ENCODE data around the gene RHBDD3.
"Not testable (repeated sequence)": the region's sequence is repeated elsewhere in the genome, so short reads cannot be mapped to it uniquely, and the experiment has no call there.

The RHBDD3 gene

DNA sequence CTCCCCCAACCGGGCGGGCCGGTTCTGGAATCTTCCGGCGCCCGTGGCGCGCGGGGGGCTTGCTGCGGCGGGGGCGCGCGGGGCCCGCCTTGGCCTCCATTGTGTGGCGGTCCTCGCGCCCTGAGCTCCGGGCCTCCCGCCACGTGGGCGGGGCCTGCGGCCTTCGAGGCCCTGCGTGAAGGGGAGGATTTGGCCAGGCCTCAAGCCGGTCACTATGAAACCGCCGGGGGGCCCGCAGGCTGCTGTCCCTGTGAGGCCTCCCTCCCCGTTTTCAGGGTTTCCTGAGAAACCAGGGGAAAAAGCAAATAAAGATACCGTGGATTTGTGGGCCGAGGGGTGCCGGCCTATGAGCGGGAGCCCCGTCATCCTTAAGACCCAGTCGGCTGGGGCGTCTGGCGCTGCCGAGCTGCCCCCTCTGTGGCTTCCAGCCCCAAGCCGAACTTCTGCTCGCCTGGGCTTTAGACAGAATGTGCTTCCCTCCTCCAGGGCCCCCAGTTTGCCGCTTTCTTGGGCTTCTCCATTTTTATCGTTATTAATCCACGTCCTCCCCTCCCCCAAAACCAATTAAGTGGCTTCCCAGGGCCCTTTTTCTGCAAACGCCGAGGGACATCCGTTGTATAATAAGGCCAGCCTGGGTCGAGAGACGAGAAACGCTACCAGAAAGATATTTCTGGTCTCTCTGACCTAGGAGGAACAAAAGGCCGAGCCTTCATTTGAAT, 889 bp upstream of the RHBDD3 start:
- peak; percentile 33 for DNase-seq

DNA sequence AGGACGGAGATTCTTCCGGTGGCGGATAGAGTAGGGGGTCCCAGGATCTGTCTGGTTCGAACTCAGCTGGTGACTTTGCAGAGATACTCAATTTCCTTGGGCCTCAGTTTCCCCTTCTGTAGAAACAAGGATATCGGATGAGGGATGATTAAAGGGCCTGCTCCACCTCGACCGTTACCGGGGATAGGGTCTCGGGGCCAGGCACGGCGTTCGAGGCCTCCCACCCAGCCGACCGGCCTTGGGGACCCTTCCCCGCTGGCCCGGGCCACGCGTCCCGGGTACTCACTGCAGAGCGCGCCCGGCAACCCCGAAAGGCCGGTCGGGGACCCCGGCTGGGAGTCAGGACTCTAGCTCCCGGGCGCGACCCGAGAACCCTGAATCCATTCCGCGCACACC, 321 bp downstream of the RHBDD3 start:
- no peak for DNase-seq

- no peak for DNase-seq
These were observed 968 bp downstream of the RHBDD3 start for GRCh38 chr22:29266564-29267461.

- DNase-seq, result no peak
These were observed 1.9 kb downstream of the RHBDD3 start for GRCh38 chr22:29265929-29266328.

DNA sequence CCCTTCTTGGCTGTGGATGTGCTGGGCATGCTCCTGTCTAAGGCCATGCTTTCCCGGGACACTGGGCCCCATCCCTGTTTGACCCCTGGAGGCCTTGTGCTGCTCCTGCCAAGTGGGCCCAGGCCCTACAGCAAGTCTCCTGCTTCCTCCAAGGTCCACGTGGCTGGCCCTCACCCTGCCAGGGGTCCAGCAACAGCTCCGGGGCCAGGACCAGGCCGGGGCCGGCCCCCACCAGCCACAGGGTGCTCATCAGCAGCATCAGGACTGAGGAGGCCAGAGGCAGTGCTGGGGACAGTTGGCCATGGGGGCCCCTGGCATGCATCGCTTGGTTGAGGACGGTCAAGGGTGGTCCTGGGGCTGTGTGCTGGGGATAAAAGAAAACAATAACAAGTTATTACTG, 2.5 kb downstream of the RHBDD3 start:
- no peak for DNase-seq

DNA sequence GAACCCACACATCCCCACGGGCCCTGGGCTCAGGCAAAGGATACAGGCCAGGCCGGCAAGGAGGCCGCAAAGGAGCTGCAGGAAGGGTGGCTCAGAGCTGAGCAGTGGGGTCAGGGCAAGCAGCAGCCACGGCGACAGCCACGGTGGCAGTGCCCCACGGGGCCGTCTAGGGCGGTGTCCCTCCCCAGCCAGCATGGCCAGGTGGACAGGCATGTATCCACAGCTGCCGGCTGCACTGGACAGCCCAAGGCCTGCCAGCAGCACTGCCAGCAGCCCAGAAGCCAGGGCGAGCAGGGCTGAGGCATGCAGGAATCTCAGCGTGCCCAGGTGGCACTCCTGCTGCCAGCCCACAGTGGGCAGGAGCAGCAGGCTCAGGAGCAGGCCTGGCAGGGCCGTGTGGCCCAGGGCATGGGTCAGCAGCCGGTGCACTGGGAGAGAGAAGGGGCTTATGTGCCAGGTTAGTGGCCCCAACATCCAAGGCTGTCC, 3.9 kb downstream of the RHBDD3 start:
- no peak for DNase-seq

DNA sequence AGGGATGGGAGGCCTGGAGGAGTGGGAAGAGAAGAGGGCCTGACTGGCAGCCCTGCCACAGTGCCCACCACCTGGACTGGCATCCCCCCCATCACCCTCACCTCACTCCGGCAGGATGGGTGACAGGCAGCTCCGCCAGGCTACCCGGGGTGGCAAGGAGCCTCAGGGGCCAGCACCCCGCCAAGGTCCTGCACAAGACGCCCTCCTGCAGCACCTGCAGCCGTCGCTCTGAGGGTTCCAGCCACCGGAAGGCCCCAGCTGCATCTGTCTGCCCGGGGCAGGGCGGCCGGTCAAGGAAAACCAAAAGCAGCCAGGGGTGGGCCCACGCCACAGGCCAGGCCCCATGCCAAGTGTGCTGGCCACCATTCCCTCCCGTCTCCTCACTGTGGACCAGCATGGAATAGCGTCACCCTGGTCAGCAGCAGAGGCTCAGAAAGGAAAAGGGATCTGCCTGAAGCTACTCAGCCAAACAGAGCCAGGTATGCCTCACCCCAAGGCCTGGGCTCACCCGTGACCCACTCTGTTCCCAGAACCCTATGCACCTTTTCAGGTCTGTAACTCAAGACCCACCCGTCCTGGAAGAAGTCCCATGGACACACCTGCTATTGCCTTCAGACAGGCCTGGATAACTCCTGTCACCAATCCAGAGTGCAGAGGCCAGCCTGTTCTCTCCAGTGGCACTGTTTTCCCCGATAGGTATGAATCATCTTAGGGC, 7.0 kb downstream of the RHBDD3 start:
- DNase-seq, result no peak

GRCh38 chr22:29260031-29260560, 7.7 kb downstream of the RHBDD3 start:
- no peak for DNase-seq

DNA sequence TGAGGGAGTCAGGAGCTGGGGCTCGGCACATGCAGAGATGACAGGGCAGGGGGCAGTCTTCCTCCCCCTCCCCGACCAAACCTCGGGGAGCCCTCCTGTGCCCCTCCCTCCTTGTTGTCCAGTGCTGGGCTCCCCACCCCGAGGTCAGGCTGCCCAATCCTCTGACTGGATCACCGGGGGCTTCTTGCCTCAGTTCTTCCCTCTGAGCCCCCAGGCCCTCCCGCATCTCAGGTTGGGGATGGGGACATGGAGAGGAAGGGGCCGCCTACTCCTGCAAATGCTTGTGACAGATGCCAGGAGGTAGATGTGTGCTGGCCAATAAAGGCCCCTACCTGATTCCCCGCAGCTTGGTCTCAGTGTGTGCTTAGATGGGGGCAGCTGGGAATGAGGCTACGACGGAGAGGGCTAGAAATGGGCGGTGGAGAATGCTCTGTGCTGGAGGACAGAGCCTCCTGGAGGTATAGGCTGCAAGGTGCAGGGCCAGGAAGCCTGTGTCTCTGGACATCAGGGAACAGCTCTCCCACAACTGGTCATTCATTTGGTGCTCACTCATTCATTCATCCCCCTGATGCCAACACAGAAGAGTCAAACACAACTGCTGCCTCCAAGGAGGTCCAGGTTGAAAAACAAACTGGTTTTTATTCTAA, 8.4 kb downstream of the RHBDD3 start:
- no peak for DNase-seq

GRCh38 chr22:29258407-29259252, 9.2 kb downstream of the RHBDD3 start:
- DNase-seq, result no peak

DNA sequence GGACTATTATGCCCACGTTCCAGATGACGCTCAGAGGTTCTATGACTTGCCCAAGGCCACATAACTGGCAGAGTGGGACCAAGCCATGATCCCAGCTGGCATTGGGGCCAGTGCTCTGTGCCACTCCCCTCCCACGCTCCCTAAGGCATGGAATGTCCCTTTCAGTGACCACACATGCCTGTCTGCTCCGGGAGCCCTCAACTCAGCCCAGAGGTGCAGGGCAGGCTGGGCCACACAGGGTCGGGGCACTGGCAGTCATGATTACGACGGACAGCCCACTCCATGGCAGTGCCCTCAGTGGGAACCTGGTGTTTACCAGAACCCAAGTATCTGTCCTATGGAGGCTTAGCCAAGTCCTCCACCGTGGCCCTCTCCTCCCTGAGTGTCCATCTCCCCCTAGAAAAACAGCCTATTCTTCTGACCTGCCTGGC, 10.0 kb downstream of the RHBDD3 start:
- no peak for DNase-seq

DNA sequence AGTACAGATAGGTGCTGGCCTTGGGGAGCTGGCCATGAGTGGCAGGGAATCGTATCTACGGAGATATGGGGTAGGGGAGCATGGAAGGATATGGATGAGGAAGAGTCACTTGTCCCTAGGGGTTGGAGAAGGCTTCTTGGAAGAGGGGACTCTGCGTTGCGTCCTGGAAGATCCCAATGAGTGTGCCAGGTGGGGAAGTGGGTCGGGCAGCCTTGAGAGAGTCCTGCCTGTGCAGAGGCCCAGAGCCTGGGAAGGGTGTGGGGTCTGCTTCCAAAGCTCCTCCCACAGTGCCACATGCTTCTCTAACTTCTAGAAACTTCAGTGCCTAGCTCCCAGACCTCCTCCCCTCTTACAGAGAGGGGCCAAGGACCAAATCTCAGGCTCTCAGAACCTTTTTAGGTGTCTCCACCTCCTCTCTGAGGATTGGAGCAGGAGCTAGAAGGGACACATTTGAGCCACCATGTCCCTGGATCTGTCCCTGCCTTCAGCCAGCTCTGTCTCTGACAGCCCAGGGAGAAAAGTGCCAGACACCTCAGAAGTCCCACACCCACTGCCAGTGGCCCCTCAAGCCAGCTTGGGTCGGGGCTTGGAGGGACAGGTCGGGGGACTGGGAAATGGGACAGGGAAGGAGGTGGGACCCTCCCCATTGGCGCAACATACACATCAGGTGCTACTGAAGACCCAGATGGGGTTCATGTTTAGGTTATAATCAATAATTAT, 11.0 kb downstream of the RHBDD3 start:
- no peak for DNase-seq

DNA sequence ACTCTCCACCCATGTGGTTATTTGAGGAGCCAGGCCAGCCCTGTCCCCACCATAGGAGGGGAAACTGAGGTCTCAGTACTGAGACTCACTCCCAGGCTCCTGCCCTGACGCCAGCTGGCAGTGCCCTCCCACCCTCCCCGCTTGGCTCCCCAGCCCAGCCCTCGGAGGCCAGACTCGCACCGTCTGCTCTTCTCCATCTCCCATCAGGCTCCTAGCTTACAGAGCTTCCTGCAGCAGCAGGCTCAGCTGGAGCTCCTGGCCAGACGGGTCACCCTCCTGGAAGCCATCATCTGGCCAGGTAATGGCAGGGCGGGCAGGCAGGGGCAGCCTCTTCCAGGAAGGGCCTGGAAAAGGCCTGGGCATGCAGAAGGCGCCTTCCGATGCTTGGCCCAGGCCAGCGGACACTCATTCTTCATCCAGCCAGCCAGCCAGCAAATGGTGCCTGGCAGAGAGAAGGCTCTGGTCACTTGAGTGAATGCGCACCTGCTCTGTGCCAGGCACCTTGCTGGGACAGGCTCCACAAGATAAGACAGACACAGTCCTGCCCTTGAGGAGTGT, 12.6 kb downstream of the RHBDD3 start:
- no peak for DNase-seq

GRCh38 chr22:29254286-29254660, 13.5 kb downstream of the RHBDD3 start:
- no peak for DNase-seq

DNA sequence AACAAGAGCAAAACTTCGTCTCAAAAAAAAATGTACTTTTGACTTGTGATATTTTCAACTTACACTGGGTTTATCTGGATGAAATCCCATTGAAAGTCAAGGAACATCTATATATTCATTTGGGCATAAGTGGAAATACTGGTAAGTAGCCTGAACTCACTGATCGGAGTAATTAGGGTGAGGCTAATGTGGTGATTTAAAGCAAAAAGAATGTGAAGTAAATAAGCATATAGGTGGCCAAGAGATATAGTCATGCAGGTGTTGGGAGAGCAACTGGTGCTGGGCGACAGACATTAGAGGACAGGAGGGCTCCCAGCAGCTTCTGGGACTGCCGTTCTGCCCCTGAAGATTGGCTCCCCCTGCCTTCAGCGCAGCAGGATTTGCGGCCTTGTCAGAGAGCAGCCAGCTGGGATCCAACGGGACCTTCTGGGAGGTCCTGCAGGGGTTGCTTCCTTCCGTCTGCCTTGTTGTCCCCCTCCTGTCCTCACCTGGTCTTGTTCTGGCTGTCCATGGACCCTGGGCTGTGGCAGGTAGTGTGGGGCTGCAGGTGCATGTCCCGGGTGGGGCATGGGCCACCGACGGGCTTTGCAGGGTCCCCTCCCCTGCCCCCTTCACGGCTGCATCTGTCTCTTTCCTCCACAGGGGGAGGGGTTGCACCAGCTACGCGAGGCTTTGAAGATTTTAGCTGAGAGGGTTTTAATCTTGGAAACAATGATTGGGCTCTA, 14.1 kb downstream of the RHBDD3 start:
- DNase-seq, result no peak

DNA sequence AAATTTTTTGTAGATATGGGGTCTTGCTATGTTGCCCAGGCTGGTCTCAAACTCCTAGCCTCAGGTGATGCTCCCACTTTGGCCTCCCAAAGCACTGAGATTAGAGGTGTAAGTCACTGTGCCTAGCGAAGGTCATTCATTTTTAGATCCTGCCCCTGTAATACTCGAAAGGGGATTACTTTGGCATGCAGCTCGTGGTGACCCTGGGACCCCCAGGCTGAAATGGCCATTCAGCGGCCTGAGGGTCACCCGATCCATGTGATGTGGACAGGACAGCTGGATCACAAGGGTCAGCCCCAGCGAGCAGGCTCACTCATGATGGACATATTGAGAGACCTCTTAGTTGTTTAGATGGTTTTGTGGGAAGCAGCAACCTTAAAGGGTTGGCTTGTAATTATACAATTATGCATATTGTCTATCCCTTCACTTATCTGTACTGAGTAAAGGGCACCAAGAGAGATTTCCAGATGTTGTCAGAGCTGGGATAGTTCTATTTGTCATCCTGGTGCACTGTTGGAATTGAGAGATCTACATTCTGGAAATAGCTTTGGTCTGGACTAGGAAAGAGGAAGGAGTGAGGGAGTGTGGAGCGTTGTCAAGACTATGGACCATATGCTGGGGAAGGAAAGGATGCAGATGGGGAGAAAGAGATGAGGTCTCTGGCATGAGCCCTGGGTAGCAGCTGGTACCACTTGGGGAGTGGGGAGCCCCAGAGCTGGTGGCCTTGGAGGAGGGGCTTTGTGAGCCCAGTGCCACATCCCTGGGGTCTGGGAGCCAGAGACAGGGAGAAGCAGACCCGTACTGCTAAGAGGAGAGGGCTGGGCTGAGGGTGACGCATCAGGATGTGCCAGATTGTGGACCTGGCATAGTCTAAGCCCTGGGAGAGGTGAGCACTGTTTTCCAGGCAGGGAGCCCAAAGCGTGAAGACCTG, 15.5 kb downstream of the RHBDD3 start:
- DNase-seq, result no peak

DNA sequence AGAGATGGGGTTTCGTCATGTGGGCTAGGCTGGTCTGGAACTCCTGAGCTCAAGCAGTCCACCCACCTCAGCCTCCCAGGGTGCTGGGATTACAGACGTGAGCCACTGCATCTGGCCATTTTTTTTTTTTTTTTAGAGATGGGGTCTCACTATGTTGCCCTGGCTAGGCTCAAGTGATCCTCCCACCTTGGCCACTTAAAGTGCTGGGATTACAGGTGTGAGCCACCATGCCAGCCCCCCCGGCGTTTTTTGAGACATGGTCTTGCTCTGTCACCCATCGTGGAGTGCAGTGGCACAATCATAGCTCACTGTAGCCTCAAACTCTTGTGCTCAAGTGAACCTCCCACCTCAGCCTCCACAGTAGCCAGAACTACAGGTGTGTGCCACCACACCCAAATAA, 16.5 kb downstream of the RHBDD3 start:
- DNase-seq, result no peak

DNA sequence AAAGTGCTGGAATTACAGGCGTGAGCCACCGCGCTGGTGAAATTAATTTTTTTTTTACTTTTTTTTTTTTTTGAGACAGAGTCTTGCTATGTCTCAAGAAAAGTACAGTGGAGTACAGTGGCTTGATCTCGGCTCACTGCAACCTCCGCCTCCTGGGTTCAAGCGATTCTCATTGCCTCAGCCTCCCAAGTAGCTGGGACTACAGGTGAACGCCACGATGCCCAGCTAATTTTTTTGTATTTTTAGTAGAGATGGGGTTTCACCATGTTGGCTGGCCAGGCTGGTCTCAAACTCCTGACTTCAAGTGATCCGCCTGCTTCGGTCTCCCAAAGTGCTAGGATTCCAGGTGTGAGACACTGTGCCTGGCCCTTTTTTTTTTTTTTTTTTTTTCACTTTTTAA, 19.9 kb downstream of the RHBDD3 start:
- not testable (repeated sequence) for DNase-seq
